ENCODE measurements around the gene PTGES. TPM values are rescaled to one million over a fixed set of nuclear protein-coding genes. Genes with fewer than 3 reads are reported as not detected.

The PTGES gene
- total RNA-seq, 1 experiment from 2014 or later: 2.4 TPM

GRCh38 chr9:129773262-129774048 lies 20.6 kb upstream of the PTGES start:
- H3K9ac ChIP-seq (ENCODE audit: extremely low read depth, insufficient read length, low read length): no peak overlapping the region
- H2BK20ac ChIP-seq (ENCODE audit: low read depth, low read length, poor library complexity, severe bottlenecking): no peak overlapping the region
- H2BK120ac ChIP-seq (ENCODE audit: low read depth, low read length, poor library complexity, severe bottlenecking): no peak overlapping the region
- no peak overlapping the region for H3K27ac ChIP-seq (ENCODE audit: insufficient read length, low read depth, low read length)
- H3K79me1 ChIP-seq (ENCODE audit: insufficient read depth, low read depth, low read length, poor library complexity, severe bottlenecking): no peaks in the 10 kb centered on the region
- DNase-seq: no peak
- no peaks in the 10 kb centered on the region for H3K79me2 ChIP-seq (ENCODE audit: insufficient read depth, low read length)
- no peak overlapping the region for H4K91ac ChIP-seq (ENCODE audit: insufficient read length, low read depth, low read length)
- Mint-ChIP-seq H3K4me1 (peaks cover 10 to 12% of the 10 kb centered on the region in 2 experiments), H3K9me3 (no peaks in the 10 kb centered on the region), H3K4me3 (no peak overlapping the region), H3K27me3 (ENCODE audit: low read depth) (peaks cover 11% of the 10 kb centered on the region), H3K27ac (no peak overlapping the region), H3K36me3 (ENCODE audit: insufficient read depth in 1 of 3, low read depth in 3 of 3) (no peaks in the 10 kb centered on the region)
- no peak overlapping the region for H3K4me2 ChIP-seq (ENCODE audit: insufficient read depth, insufficient read length, low read length)
- no peak overlapping the region for H2AFZ ChIP-seq (ENCODE audit: low read length)
- no peak overlapping the region for H3K18ac ChIP-seq (ENCODE audit: insufficient read length, low read depth, low read length)
- WGBS (ENCODE audit: extremely low coverage, insufficient read length, low lambda C conversion rate): no CpG with 5 or more reads among the region's 10 CpGs
- no peak overlapping the region for H4K8ac ChIP-seq (replicated peaks; ENCODE audit: insufficient read length, low read depth, low read length)
- H3K23me2 ChIP-seq (ENCODE audit: insufficient read length, low read depth, low read length, poor library complexity, severe bottlenecking): peaks cover 3% of the 10 kb centered on the region
- H3K56ac ChIP-seq (ENCODE audit: insufficient read length, low read depth, low read length): no peak overlapping the region
- no peaks in the 10 kb centered on the region for H3K9me3 ChIP-seq (ENCODE audit: control insufficient read depth, low read depth, low read length)
- H2BK12ac ChIP-seq (ENCODE audit: insufficient read length, low read depth, low read length): no peak overlapping the region
- no peak overlapping the region for H2BK5ac ChIP-seq (ENCODE audit: insufficient read length, low read length)
- no peaks in the 10 kb centered on the region for H3K4me1 ChIP-seq (ENCODE audit: insufficient read depth, low read length)
- H3T11ph ChIP-seq (ENCODE audit: low read length): no peak overlapping the region
- no peaks in the 10 kb centered on the region for H3K27me3 ChIP-seq (ENCODE audit: insufficient read depth, low read length)
- no peak overlapping the region for H3K23ac ChIP-seq (ENCODE audit: insufficient read length, low read depth, low read length)
- H3K4ac ChIP-seq (ENCODE audit: low read depth, low read length): no peak overlapping the region
- no peak overlapping the region for H4K5ac ChIP-seq (ENCODE audit: insufficient read length, low read depth, low read length)
- H2BK15ac ChIP-seq (ENCODE audit: low read depth, low read length): no peak overlapping the region
- no peak overlapping the region for H2AK5ac ChIP-seq (ENCODE audit: insufficient read length, low read length)
- no peak overlapping the region for H3K14ac ChIP-seq (ENCODE audit: insufficient read depth, low read length)
- peaks cover 2% of the 10 kb centered on the region for H4K20me1 ChIP-seq (ENCODE audit: control insufficient read depth, insufficient read depth, insufficient read length)
- no peak for TF ChIP-seq CTCF (conservative IDR thresholded peaks at IDR 0.05)

Measured in H9 (cell line).